HG02981 (cell line): ENCODE measurements around the gene STAG2.
A peak's percentile ranks its signal among the peaks of the same experiment; 100 is the strongest.
"Not testable (repeated sequence)": the region's sequence is repeated elsewhere in the genome, so short reads cannot be mapped to it uniquely, and the experiment has no call there.

ENCODE experiments used
- ATAC-seq: cut with Tn5 transposase; IDR thresholded peaks from one replicate; pipeline ENCODE4 v1.9.1; 2021; ENCODE audit warnings: mild to moderate bottlenecking, moderate library complexity; ENCODE audit not compliant: unreplicated experiment

Gene STAG2

GRCh38 chrX:124030520-124030919, 69.0 kb downstream of the STAG2 start:
- peak; percentile 85 for ATAC-seq

GRCh38 chrX:124033821-124034220, 72.3 kb downstream of the STAG2 start:
- no peak for ATAC-seq

GRCh38 chrX:124035657-124036056, 74.2 kb downstream of the STAG2 start:
- no peak for ATAC-seq

- ATAC-seq, result no peak
Observed at GRCh38 chrX:124042042-124042441, 80.5 kb downstream of the STAG2 start.

GRCh38 chrX:124045109-124045508, 83.6 kb downstream of the STAG2 start:
- no peak for ATAC-seq

- not testable (repeated sequence) for ATAC-seq
Observed at GRCh38 chrX:124084417-124084816, 122.9 kb downstream of the STAG2 start.

- ATAC-seq, result no peak
Observed at GRCh38 chrX:124085063-124085462, 123.6 kb downstream of the STAG2 start.

GRCh38 chrX:124086411-124086810, 124.9 kb downstream of the STAG2 start:
- no peak for ATAC-seq

- no peak for ATAC-seq
Observed at GRCh38 chrX:124087000-124087746, 125.7 kb downstream of the STAG2 start.

GRCh38 chrX:124093222-124093621, 131.7 kb downstream of the STAG2 start:
- no peak for ATAC-seq

- no peak for ATAC-seq
Observed at GRCh38 chrX:124097116-124097515, 135.6 kb downstream of the STAG2 start.

- no peak for ATAC-seq
Observed at GRCh38 chrX:124098089-124098488, 136.6 kb downstream of the STAG2 start.

- ATAC-seq, result no peak
Observed at GRCh38 chrX:124103966-124104365, 142.5 kb downstream of the STAG2 start.

GRCh38 chrX:124104512-124104911, 143.0 kb downstream of the STAG2 start:
- not testable (repeated sequence) for ATAC-seq

- ATAC-seq, result no peak
Observed at GRCh38 chrX:124113621-124114600, 152.4 kb downstream of the STAG2 start.

- ATAC-seq, result no peak
Observed at GRCh38 chrX:124117325-124117724, 155.8 kb downstream of the STAG2 start.

GRCh38 chrX:124125471-124125870, 164.0 kb downstream of the STAG2 start:
- no peak for ATAC-seq

GRCh38 chrX:124127496-124127895, 166.0 kb downstream of the STAG2 start:
- no peak for ATAC-seq

GRCh38 chrX:124132437-124132836, 170.9 kb downstream of the STAG2 start:
- ATAC-seq, result not testable (repeated sequence)

- ATAC-seq, result no peak
Observed at GRCh38 chrX:124145749-124146148, 184.2 kb downstream of the STAG2 start.

GRCh38 chrX:124151195-124151594, 189.7 kb downstream of the STAG2 start:
- ATAC-seq, result no peak
